Measurements from ENCODE around the gene SYNPR. TPM values are rescaled to one million over a fixed set of nuclear protein-coding genes. Genes with fewer than 3 reads are reported as not detected.

SYNPR gene
- total RNA-seq, 3 donors from 2014 or later: not detected

DNA sequence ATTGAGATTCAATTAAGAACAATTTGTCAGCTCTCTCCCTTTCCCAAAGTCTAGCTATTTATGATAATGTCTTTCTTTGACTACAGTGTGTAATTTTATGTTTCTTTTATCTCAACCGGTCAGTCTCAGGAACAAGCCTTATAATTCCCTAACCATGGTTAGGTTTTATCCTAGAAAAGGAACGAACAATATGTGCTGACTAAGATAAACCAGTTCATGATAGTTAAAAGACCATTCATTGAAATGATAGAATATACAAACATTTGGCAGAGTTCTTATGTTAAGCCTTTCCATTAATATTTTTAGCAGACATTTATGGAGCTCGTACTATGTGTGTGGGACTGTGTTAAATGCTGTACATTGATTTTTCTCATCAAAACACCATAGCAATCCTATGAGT, 106.3 kb downstream of the SYNPR start:
- no peak overlapping the region for H3K27ac ChIP-seq
- intact Hi-C loops (cut with DNase I; ENCODE audit: low total_unique reads): no loop called here
- no peaks in the 10 kb centered on the region for H3K36me3 ChIP-seq
- no peaks in the 10 kb centered on the region for H3K9me3 ChIP-seq
- DNase-seq (ENCODE audit: low spot score in 2 of 2): no peak
- no peaks in the 10 kb centered on the region for H3K4me1 ChIP-seq
- no peak for TF ChIP-seq POLR2AphosphoS5 (IDR thresholded peaks at IDR 0.05)
- TF ChIP-seq POLR2A (IDR thresholded peaks at IDR 0.05): no peak
- TF ChIP-seq CTCF (IDR thresholded peaks at IDR 0.05): no peak
- no peak overlapping the region for H3K4me3 ChIP-seq
- no peaks in the 10 kb centered on the region for H3K27me3 ChIP-seq

- Histone ChIP-seq H3K36me3 (no peaks in the 10 kb centered on the region), H3K27ac (no peak overlapping the region), H3K9me3 (no peaks in the 10 kb centered on the region), H3K27me3 (no peaks in the 10 kb centered on the region), H3K4me3 (no peak overlapping the region), H3K4me1 (no peaks in the 10 kb centered on the region)
- no peak for DNase-seq (ENCODE audit: low spot score in 2 of 2)
- intact Hi-C loops (cut with DNase I; ENCODE audit: low total_unique reads): no loop called here
- TF ChIP-seq POLR2AphosphoS5 (IDR thresholded peaks at IDR 0.05) (no peak), POLR2A (IDR thresholded peaks at IDR 0.05) (no peak), CTCF (IDR thresholded peaks at IDR 0.05) (no peak)
These were observed 107.5 kb downstream of the SYNPR start for GRCh38 chr3:63385629-63386028.

GRCh38 chr3:63386568-63386967, 108.5 kb downstream of the SYNPR start:
- no peak for DNase-seq (ENCODE audit: low spot score in 2 of 2)
- Histone ChIP-seq H3K4me1 (no peaks in the 10 kb centered on the region), H3K36me3 (no peaks in the 10 kb centered on the region), H3K9me3 (no peaks in the 10 kb centered on the region), H3K27me3 (no peaks in the 10 kb centered on the region), H3K27ac (no peak overlapping the region), H3K4me3 (no peak overlapping the region)
- intact Hi-C loops (cut with DNase I; ENCODE audit: low total_unique reads): no loop called here
- TF ChIP-seq POLR2AphosphoS5 (IDR thresholded peaks at IDR 0.05) (no peak), CTCF (IDR thresholded peaks at IDR 0.05) (no peak), POLR2A (IDR thresholded peaks at IDR 0.05) (no peak)

DNA sequence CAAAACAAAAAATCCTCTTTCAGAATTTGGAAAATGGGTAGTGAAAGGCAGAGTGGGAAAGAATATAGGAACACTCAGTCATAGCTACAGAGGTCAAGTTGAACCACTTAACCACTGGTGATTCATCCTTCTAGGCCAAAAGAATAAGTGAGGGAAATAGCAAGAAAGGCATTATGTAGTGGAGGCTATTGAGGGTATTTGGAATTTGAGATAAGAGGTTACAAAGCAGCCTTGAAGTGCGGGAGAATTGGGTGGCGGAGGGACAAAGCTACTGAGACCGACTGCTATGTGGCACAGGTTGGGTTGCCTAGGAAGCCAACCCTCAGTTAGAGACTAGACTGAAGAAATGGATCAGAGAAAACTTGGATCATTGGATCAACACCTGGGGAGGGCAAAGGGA, 109.5 kb downstream of the SYNPR start:
- no peaks in the 10 kb centered on the region for H3K36me3 ChIP-seq
- no peak overlapping the region for H3K27ac ChIP-seq
- intact Hi-C loops (cut with DNase I; ENCODE audit: low total_unique reads): no loop called here
- DNase-seq (ENCODE audit: low spot score in 2 of 2): no peak
- TF ChIP-seq CTCF (IDR thresholded peaks at IDR 0.05) (no peak), POLR2AphosphoS5 (IDR thresholded peaks at IDR 0.05) (no peak), POLR2A (IDR thresholded peaks at IDR 0.05) (no peak)
- no peaks in the 10 kb centered on the region for H3K9me3 ChIP-seq
- H3K4me1 ChIP-seq: no peaks in the 10 kb centered on the region
- H3K27me3 ChIP-seq: no peaks in the 10 kb centered on the region
- no peak overlapping the region for H3K4me3 ChIP-seq

DNA sequence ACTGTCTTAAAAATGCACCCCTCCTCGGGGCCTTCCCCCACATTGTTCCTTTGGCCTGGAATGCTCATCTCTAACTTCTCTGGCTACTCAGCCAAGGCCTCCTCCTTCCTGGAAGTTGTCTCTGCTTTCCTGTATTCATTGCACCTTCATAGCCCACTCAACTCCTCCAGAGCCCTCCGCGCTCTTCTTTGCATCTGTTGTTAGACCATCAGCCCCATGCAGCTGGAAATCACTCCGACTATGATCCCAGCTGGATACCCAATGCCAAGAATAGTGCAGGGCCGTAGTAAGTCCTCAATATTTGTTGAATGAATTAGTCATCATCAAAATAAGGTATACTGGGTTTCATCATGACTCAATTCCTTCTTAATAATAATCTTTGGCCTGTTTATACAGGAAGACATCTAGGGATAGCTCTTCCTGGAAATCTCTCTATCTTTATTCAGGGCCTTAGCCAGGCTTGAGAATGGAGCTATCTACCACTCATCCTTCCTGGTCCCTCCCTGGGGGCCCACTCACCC, 112.7 kb downstream of the SYNPR start:
- intact Hi-C loops (cut with DNase I; ENCODE audit: low total_unique reads): no loop called here
- Histone ChIP-seq H3K36me3 (no peaks in the 10 kb centered on the region), H3K4me1 (no peaks in the 10 kb centered on the region), H3K9me3 (no peaks in the 10 kb centered on the region), H3K27ac (no peak overlapping the region), H3K4me3 (no peak overlapping the region), H3K27me3 (no peaks in the 10 kb centered on the region)
- DNase-seq (ENCODE audit: low spot score in 2 of 2): no peak
- no peak for TF ChIP-seq POLR2AphosphoS5 (IDR thresholded peaks at IDR 0.05)
- TF ChIP-seq POLR2A (IDR thresholded peaks at IDR 0.05): no peak
- no peak for TF ChIP-seq CTCF (IDR thresholded peaks at IDR 0.05)
